Osteocyte (in vitro differentiated cells): ENCODE data around the gene CKB. TPM values are rescaled to one million over a fixed set of nuclear protein-coding genes. Genes with fewer than 3 reads are reported as not detected.

Experiments used
- DNase-seq: peaks from one replicate; pipeline ENCODE4 v3.0.0; 2021; ENCODE audit warnings: mixed read lengths; ENCODE audit not compliant: unreplicated experiment; ENCODE audit errors: extremely low spot score
- H3K27ac Mint-ChIP-seq: one replicate; pipeline ENCODE4 v1.8.0; 2021; ENCODE audit warnings: mild to moderate bottlenecking, mixed read lengths; ENCODE audit not compliant: unreplicated experiment
- H3K27me3 Mint-ChIP-seq: one replicate; pipeline ENCODE4 v1.8.0; 2021; ENCODE audit warnings: mixed read lengths; ENCODE audit not compliant: unreplicated experiment
- H3K36me3 Mint-ChIP-seq: one replicate; pipeline ENCODE4 v1.8.0; 2021; ENCODE audit warnings: mixed read lengths; ENCODE audit not compliant: unreplicated experiment
- H3K4me1 Mint-ChIP-seq: one replicate; pipeline ENCODE4 v1.8.0; 2021; ENCODE audit warnings: mixed read lengths; ENCODE audit not compliant: unreplicated experiment
- H3K4me3 Mint-ChIP-seq: one replicate; pipeline ENCODE4 v1.8.0; 2021; ENCODE audit warnings: mild to moderate bottlenecking, moderate library complexity, mixed read lengths; ENCODE audit not compliant: unreplicated experiment
- H3K9me3 Mint-ChIP-seq: one replicate; pipeline ENCODE4 v1.8.0; 2021; ENCODE audit warnings: mixed read lengths; ENCODE audit not compliant: unreplicated experiment
- total RNA-seq: library from RNA; stranded (reverse); gene quantifications from 2 replicates; pipeline ENCODE4 v1.2.1, GENCODE V29; 2021
- TF ChIP-seq, protein P1 (sequence below): fragments of 200-600 bp; sonication (generic); IDR thresholded peaks from 2 replicates; pipeline ENCODE4 v1.5.0; 2021; ENCODE audit warnings: antibody characterized with exemption, mild to moderate bottlenecking, moderate library complexity

The CKB gene
- total RNA-seq, 1 donor from 2014 or later: 25.4 TPM

- Mint-ChIP-seq H3K27me3 (peaks cover 4% of the 10 kb centered on the region), H3K9me3 (no peaks in the 10 kb centered on the region), H3K4me3 (no peak overlapping the region), H3K27ac (peak overlapping the region; percentile 32), H3K4me1 (peaks cover 25% of the 10 kb centered on the region), H3K36me3 (no peaks in the 10 kb centered on the region)
- TF ChIP-seq, protein P1, sequence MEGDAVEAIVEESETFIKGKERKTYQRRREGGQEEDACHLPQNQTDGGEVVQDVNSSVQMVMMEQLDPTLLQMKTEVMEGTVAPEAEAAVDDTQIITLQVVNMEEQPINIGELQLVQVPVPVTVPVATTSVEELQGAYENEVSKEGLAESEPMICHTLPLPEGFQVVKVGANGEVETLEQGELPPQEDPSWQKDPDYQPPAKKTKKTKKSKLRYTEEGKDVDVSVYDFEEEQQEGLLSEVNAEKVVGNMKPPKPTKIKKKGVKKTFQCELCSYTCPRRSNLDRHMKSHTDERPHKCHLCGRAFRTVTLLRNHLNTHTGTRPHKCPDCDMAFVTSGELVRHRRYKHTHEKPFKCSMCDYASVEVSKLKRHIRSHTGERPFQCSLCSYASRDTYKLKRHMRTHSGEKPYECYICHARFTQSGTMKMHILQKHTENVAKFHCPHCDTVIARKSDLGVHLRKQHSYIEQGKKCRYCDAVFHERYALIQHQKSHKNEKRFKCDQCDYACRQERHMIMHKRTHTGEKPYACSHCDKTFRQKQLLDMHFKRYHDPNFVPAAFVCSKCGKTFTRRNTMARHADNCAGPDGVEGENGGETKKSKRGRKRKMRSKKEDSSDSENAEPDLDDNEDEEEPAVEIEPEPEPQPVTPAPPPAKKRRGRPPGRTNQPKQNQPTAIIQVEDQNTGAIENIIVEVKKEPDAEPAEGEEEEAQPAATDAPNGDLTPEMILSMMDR: no peak
- no peak for DNase-seq
These were observed 2.8 kb downstream of the CKB start for GRCh38 chr14:103519837-103520212.

DNA sequence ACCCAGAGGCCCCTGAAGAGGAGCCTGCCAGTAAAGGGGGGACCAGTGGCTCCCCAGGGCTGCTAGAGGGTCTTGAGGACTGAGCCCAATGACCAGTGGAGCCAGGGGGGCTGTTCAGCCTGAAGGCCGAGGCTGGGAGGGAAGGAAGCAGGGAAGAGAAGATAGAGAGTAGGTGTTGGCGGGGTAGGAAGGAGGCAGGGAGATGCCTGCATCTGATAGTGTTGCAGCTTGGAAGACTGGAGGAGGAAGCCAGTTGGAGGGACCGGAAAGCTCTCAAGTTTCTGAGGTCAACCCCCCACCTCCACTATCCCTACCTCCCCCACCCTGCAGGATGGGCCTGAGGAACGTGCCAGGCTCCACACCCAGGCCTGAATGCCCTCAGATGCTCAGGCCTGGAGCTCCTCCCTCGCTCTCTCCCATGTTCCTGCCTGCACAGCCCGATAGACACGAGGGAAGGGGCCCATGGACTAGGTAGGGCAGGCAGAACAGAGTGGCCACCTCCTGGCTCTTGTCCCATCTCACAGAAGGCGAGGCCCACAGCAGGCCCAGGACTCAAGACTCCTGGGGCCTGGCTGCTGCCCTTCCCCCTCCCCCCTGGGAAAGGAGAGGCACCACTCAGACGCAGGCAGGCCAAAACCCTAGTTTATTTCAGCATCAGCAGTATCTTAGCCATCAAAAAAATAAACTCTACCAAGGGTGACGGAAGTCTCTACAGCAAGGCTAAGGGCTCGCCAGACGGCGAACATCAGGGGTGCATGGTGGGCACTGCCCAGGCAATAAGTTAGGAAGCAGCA is 3.4 kb downstream of the CKB start:
- H3K4me1 Mint-ChIP-seq: peaks cover 25% of the 10 kb centered on the region
- no peaks in the 10 kb centered on the region for H3K36me3 Mint-ChIP-seq
- peak overlapping the region; percentile 54 for H3K27ac Mint-ChIP-seq
- no peak for DNase-seq
- TF ChIP-seq, protein P1: no peak
- no peaks in the 10 kb centered on the region for H3K9me3 Mint-ChIP-seq
- peaks cover 4% of the 10 kb centered on the region for H3K27me3 Mint-ChIP-seq
- no peak overlapping the region for H3K4me3 Mint-ChIP-seq

GRCh38 chr14:103518422-103519042 is 4.1 kb downstream of the CKB start:
- no peak for DNase-seq
- Mint-ChIP-seq H3K4me1 (peaks cover 22% of the 10 kb centered on the region), H3K27ac (no peak overlapping the region), H3K36me3 (no peaks in the 10 kb centered on the region), H3K9me3 (no peaks in the 10 kb centered on the region), H3K27me3 (peaks cover under 1% of the 10 kb centered on the region), H3K4me3 (no peak overlapping the region)
- TF ChIP-seq, protein P1: peak; percentile 87

DNA sequence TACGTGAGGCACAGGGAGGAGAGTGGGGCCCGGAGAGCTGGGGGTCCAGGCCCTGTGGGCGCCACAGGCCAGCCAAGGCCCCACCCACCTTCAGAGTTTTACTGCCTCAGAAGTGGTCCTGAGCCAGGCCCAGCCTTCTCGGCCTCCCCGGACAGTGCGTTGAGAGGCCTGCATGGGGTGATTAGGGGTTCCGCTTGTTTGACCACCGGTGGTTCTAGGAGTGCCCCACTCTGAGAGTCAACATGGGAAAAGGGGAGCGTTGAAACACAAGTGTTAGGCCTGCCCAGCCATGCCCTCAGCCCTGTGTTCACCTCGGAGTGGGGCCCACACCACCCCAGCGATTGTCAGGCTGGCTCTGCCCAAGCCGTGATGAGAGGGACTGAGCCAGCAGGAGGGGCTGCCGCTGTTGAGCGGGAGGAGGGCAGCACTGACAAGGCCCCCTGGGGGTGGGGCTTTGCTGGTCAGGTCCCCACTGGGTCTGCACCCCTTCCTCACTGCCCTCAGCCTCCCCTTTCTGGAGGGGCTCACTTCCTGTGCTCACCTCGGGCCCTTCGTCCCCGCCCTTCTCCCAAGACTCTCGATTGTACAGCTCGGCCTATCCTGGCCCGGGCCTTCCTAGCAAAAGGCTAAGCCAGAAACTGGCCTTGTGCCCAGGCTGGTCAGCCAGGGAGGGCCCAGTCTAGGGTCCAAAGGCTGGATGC is 4.8 kb downstream of the CKB start:
- Mint-ChIP-seq H3K36me3 (no peaks in the 10 kb centered on the region), H3K9me3 (no peaks in the 10 kb centered on the region), H3K4me1 (peaks cover 17% of the 10 kb centered on the region), H3K4me3 (no peak overlapping the region), H3K27ac (no peak overlapping the region), H3K27me3 (no peaks in the 10 kb centered on the region)
- TF ChIP-seq, protein P1: no peak
- no peak for DNase-seq

- Mint-ChIP-seq H3K36me3 (no peaks in the 10 kb centered on the region), H3K4me3 (no peak overlapping the region), H3K27ac (no peak overlapping the region), H3K27me3 (no peaks in the 10 kb centered on the region), H3K9me3 (no peaks in the 10 kb centered on the region), H3K4me1 (peaks cover 19% of the 10 kb centered on the region)
- TF ChIP-seq, protein P1: no peak
- DNase-seq: no peak
These were observed 5.5 kb downstream of the CKB start for GRCh38 chr14:103517174-103517566.
